Effector memory CD4-positive, alpha-beta T cell (primary cell): ENCODE data around the gene PHTF1.

ENCODE experiments used
- DNase-seq, 3 donors: peaks; one replicate each; pipeline ENCODE4 v3.0.0-alpha.2; 2020
- H3K27ac ChIP-seq: 2 replicates; pipeline ENCODE4 v1.7.0; 2013; ENCODE audit warnings: mild to moderate bottlenecking, low read length, moderate library complexity; ENCODE audit not compliant: insufficient read depth, poor library complexity, severe bottlenecking
- H3K27me3 ChIP-seq: replicated peaks from 2 replicates; pipeline ENCODE4 v1.7.0; 2013; ENCODE audit warnings: mild to moderate bottlenecking, low read length; ENCODE audit not compliant: insufficient read depth, control insufficient read depth, poor library complexity, severe bottlenecking
- H3K36me3 ChIP-seq: 2 replicates; pipeline ENCODE4 v1.7.0; 2013; ENCODE audit warnings: mild to moderate bottlenecking, low read length, moderate library complexity; ENCODE audit not compliant: control insufficient read depth, insufficient read depth
- H3K4me1 ChIP-seq: 2 replicates; pipeline ENCODE4 v1.7.0; 2013; ENCODE audit warnings: low read length, mild to moderate bottlenecking; ENCODE audit not compliant: control insufficient read depth, insufficient read depth, poor library complexity, severe bottlenecking
- H3K4me3 ChIP-seq: 2 replicates; pipeline ENCODE4 v1.7.0; 2013; ENCODE audit warnings: low read length, low read depth, mild to moderate bottlenecking; ENCODE audit not compliant: insufficient read depth, poor library complexity, severe bottlenecking
- H3K9me3 ChIP-seq: 2 replicates; pipeline ENCODE4 v1.7.0; 2013; ENCODE audit warnings: mild to moderate bottlenecking, low read length, moderate library complexity; ENCODE audit not compliant: control insufficient read depth

The PHTF1 gene

GRCh38 chr1:113686891-113687618 is 72.2 kb downstream of the PHTF1 start:
- H3K36me3 ChIP-seq: peaks cover 4% of the 10 kb centered on the region
- H3K4me3 ChIP-seq: no peak overlapping the region
- H3K27me3 ChIP-seq: no peaks in the 10 kb centered on the region
- H3K4me1 ChIP-seq: no peaks in the 10 kb centered on the region
- DNase-seq: no peak
- H3K9me3 ChIP-seq: no peaks in the 10 kb centered on the region
- H3K27ac ChIP-seq: no peak overlapping the region

GRCh38 chr1:113684153-113684541 is 75.1 kb downstream of the PHTF1 start:
- Histone ChIP-seq H3K36me3 (peaks cover 4% of the 10 kb centered on the region), H3K27me3 (no peaks in the 10 kb centered on the region), H3K27ac (no peak overlapping the region), H3K9me3 (no peaks in the 10 kb centered on the region), H3K4me3 (no peak overlapping the region), H3K4me1 (no peaks in the 10 kb centered on the region)
- no peak for DNase-seq

GRCh38 chr1:113683384-113684152 is 75.7 kb downstream of the PHTF1 start:
- no peak for DNase-seq
- H3K27ac ChIP-seq: no peak overlapping the region
- H3K4me1 ChIP-seq: no peaks in the 10 kb centered on the region
- H3K27me3 ChIP-seq: no peaks in the 10 kb centered on the region
- no peak overlapping the region for H3K4me3 ChIP-seq
- H3K9me3 ChIP-seq: no peaks in the 10 kb centered on the region
- H3K36me3 ChIP-seq: peaks cover 4% of the 10 kb centered on the region

- Histone ChIP-seq H3K4me1 (no peaks in the 10 kb centered on the region), H3K27me3 (no peaks in the 10 kb centered on the region), H3K4me3 (no peak overlapping the region), H3K36me3 (peaks cover 4% of the 10 kb centered on the region), H3K9me3 (no peaks in the 10 kb centered on the region), H3K27ac (no peak overlapping the region)
- DNase-seq: no peak
Observed at GRCh38 chr1:113681596-113682337, 77.5 kb downstream of the PHTF1 start.

GRCh38 chr1:113678159-113678469 is 81.2 kb downstream of the PHTF1 start:
- Histone ChIP-seq H3K4me3 (no peak overlapping the region), H3K27me3 (no peaks in the 10 kb centered on the region)
- DNase-seq: no peak

GRCh38 chr1:113677250-113678158 is 81.8 kb downstream of the PHTF1 start:
- DNase-seq: no peak
- Histone ChIP-seq H3K4me3 (no peak overlapping the region), H3K9me3 (no peaks in the 10 kb centered on the region), H3K36me3 (no peaks in the 10 kb centered on the region), H3K27ac (no peak overlapping the region), H3K27me3 (no peaks in the 10 kb centered on the region), H3K4me1 (no peaks in the 10 kb centered on the region)

More at GRCh38 chr1:113678159-113678469, 81.2 kb downstream of the PHTF1 start:
- Histone ChIP-seq H3K36me3 (no peaks in the 10 kb centered on the region), H3K9me3 (no peaks in the 10 kb centered on the region), H3K27ac (no peak overlapping the region), H3K4me1 (no peaks in the 10 kb centered on the region)

- Histone ChIP-seq H3K27me3 (no peaks in the 10 kb centered on the region), H3K27ac (no peak overlapping the region), H3K4me1 (no peaks in the 10 kb centered on the region), H3K9me3 (no peaks in the 10 kb centered on the region), H3K36me3 (no peaks in the 10 kb centered on the region), H3K4me3 (no peak overlapping the region)
- DNase-seq: no peak
Observed at GRCh38 chr1:113676524-113676923, 82.8 kb downstream of the PHTF1 start.

GRCh38 chr1:113675302-113675701 is 84.0 kb downstream of the PHTF1 start:
- H3K4me3 ChIP-seq: no peak overlapping the region
- no peaks in the 10 kb centered on the region for H3K27me3 ChIP-seq
- no peak overlapping the region for H3K27ac ChIP-seq
- H3K9me3 ChIP-seq: no peaks in the 10 kb centered on the region
- no peaks in the 10 kb centered on the region for H3K4me1 ChIP-seq
- H3K36me3 ChIP-seq: no peaks in the 10 kb centered on the region
- DNase-seq: no peak

- no peak overlapping the region for H3K4me3 ChIP-seq
- H3K9me3 ChIP-seq: no peaks in the 10 kb centered on the region
- H3K27me3 ChIP-seq: no peaks in the 10 kb centered on the region
- no peak for DNase-seq
- no peaks in the 10 kb centered on the region for H3K4me1 ChIP-seq
- no peak overlapping the region for H3K27ac ChIP-seq
- H3K36me3 ChIP-seq: no peaks in the 10 kb centered on the region
Observed at GRCh38 chr1:113674591-113674990, 84.7 kb downstream of the PHTF1 start.
